ENCODE measurements around the gene CCDC167. TPM values are rescaled to one million over a fixed set of nuclear protein-coding genes. Genes with fewer than 3 reads are reported as not detected.

CCDC167 gene
- total RNA-seq, 1 donor from 2014 or later: 73.3 TPM

GRCh38 chr6:37435373-37435772, 64.3 kb downstream of the CCDC167 start:
- intact Hi-C loops (cut with micrococcal nuclease): loop anchor here (10.0 kb wide), 2 partner anchors 451 to 841 kb away; partner anchors contain the start of genes MTCH1 and SRSF3

GRCh38 chr6:37433657-37434271, 65.9 kb downstream of the CCDC167 start:
- intact Hi-C loops (cut with micrococcal nuclease): loop anchor here (1.0 to 10.0 kb wide), 16 partner anchors 9 to 1681 kb away; partner anchors contain the start of genes BTBD9, C6orf89, CDKN1A and GLO1

Other genes with a start within 250 kb of the CCDC167 start
- gene TBC1D22B, start 242.1 kb downstream of the CCDC167 start, total RNA-seq: 26.8 and 28.0 TPM in 2 replicates
- 8.0 TPM in 2 replicates for gene TMEM217, start 241.7 kb downstream of the CCDC167 start, total RNA-seq
- 26.1 and 27.2 TPM in 2 replicates for gene RNF8, start 145.9 kb downstream of the CCDC167 start, total RNA-seq
- 86.6 and 88.0 TPM in 2 replicates for gene CMTR1, start 66.7 kb downstream of the CCDC167 start, total RNA-seq
- gene MDGA1, start 198.0 kb upstream of the CCDC167 start, total RNA-seq: 19.0 and 19.5 TPM in 2 replicates